H1 (cell line): Measurements from ENCODE around the gene S1PR1. TPM values are rescaled to one million over a fixed set of nuclear protein-coding genes. Genes with fewer than 3 reads are reported as not detected.
A peak's percentile ranks its signal among the peaks of the same experiment; 100 is the strongest.

Experiments
- CTCF ChIA-PET: fragments of 300-600 bp; sonication (Branson Sonifier 250); formaldehyde crosslinking; loops from one replicate; lab custom pipeline; 2021; ENCODE audit not compliant: partially characterized antibody; lab: Charles Lee
- POLR2A ChIA-PET: fragments of 300-600 bp; sonication (Branson Sonifier 250); formaldehyde crosslinking; loops from one replicate; lab custom pipeline; 2021; ENCODE audit warnings: inconsistent platforms; ENCODE audit not compliant: partially characterized antibody; lab: Charles Lee
- DNase-seq, 2 experiments: peaks; one replicate each; pipeline versions ENCODE4 v3.0.0 to v3.0.0-alpha.2; 2010 to 2022; ENCODE audit warnings: low spot score in 2 of 2, low read depth in 1 of 2, mixed read lengths in 1 of 2
- FAIRE-seq: peaks from 2 replicates; lab custom pipeline; 2011; peaks lifted over from hg19 to GRCh38; lab: Jason Lieb, UNC
- H2AFZ ChIP-seq: 2 replicates; pipeline ENCODE4 v1.8.1; 2012; ENCODE audit warnings: low read length, inconsistent platforms
- H2AK5ac ChIP-seq: 2 replicates; pipeline ENCODE4 v1.6.1; 2013; ENCODE audit warnings: low read depth, low read length
- H2BK120ac ChIP-seq: replicated peaks from 2 replicates; pipeline ENCODE3; 2013; ENCODE audit warnings: low read depth, low read length, inconsistent platforms
- H2BK12ac ChIP-seq: 2 replicates; pipeline ENCODE4 v1.6.1; 2013; ENCODE audit warnings: low read depth, low read length
- H2BK15ac ChIP-seq: 2 replicates; pipeline ENCODE4 v1.6.1; 2013; ENCODE audit warnings: low read length
- H2BK20ac ChIP-seq: 2 replicates; pipeline ENCODE4 v1.6.1; 2013; ENCODE audit warnings: low read length
- H2BK5ac ChIP-seq: 2 replicates; pipeline ENCODE4 v1.6.1; 2013; ENCODE audit warnings: low read depth, low read length
- H3K14ac ChIP-seq: 2 replicates; pipeline ENCODE4 v1.6.1; 2013; ENCODE audit warnings: inconsistent platforms; ENCODE audit not compliant: insufficient read length
- H3K18ac ChIP-seq: 2 replicates; pipeline ENCODE4 v1.6.1; 2013; ENCODE audit warnings: low read length; ENCODE audit errors: extremely low read depth
- H3K23ac ChIP-seq: 2 replicates; pipeline ENCODE4 v1.6.1; 2013; ENCODE audit warnings: inconsistent platforms; ENCODE audit not compliant: insufficient read length
- H3K23me2 ChIP-seq: 2 replicates; pipeline ENCODE4 v1.6.1; 2013; ENCODE audit warnings: low read depth, low read length
- H3K27ac ChIP-seq: 2 replicates; pipeline ENCODE4 v1.6.1; 2011; ENCODE audit warnings: low read depth, low read length, inconsistent platforms
- H3K27me3 ChIP-seq, 4 experiments: replicated peaks in 1 of 4; 1 replicate in 1 of 4; 2 replicates in 3 of 4; pipeline versions ENCODE4 v1.6.1 to v1.8.1; 2011 to 2013; ENCODE audit warnings: low read length in 3 of 4, mild to moderate bottlenecking in 3 of 4, inconsistent platforms in 2 of 4, mixed read lengths in 2 of 4, moderate library complexity in 1 of 4; ENCODE audit not compliant: control insufficient read depth in 3 of 4, insufficient read depth in 3 of 4; ENCODE audit errors: extremely low read depth in 1 of 4
- H3K36me3 ChIP-seq, 4 experiments: 2 replicates each; pipeline versions ENCODE4 v1.6.1 to v1.8.1; 2011 to 2013; ENCODE audit warnings: mild to moderate bottlenecking in 4 of 4, low read length in 3 of 4, moderate library complexity in 2 of 4, control low read depth in 1 of 4, inconsistent platforms in 1 of 4; ENCODE audit not compliant: insufficient read depth in 4 of 4, control insufficient read depth in 2 of 4
- H3K4ac ChIP-seq: replicated peaks from 2 replicates; pipeline ENCODE3; 2013; ENCODE audit warnings: low read length, low read depth, mixed read lengths, inconsistent platforms; ENCODE audit not compliant: insufficient read length
- H3K4me1 ChIP-seq, 4 experiments: replicated peaks in 1 of 4; 1 replicate in 1 of 4; 2 replicates in 3 of 4; pipeline versions ENCODE4 v1.6.1 to v1.8.1; 2011 to 2013; ENCODE audit warnings: low read length in 3 of 4, inconsistent platforms in 2 of 4, mixed read lengths in 1 of 4; ENCODE audit not compliant: insufficient read depth in 4 of 4, control insufficient read depth in 3 of 4
- H3K4me2 ChIP-seq, 2 experiments: 2 replicates each; pipeline versions ENCODE4 v1.6.1 to v1.8.1; 2011 to 2013; ENCODE audit warnings: low read depth in 2 of 2, low read length in 2 of 2, control low read depth in 1 of 2, inconsistent platforms in 1 of 2, mild to moderate bottlenecking in 1 of 2; ENCODE audit not compliant: insufficient read depth in 1 of 2
- H3K4me3 ChIP-seq, 4 experiments: fragments of 200-600, 300-600 bp in 1 of 4; sonication (generic), shearing (Covaris generic), sonication (Bioruptor Twin) in 1 of 4; 2 replicates each; pipeline versions ENCODE4 v1.5.1 to v1.8.1; 2011 to 2016; ENCODE audit warnings: low read length in 4 of 4, low read depth in 3 of 4, control low read depth in 2 of 4, inconsistent platforms in 2 of 4, mild to moderate bottlenecking in 2 of 4, mixed read lengths in 1 of 4, moderate library complexity in 1 of 4; ENCODE audit not compliant: insufficient read depth in 2 of 4; ENCODE audit errors: extremely low read depth in 1 of 4
- H3K56ac ChIP-seq: replicated peaks from 2 replicates; pipeline ENCODE3; 2013; ENCODE audit warnings: low read depth, mild to moderate bottlenecking, mixed read lengths, low read length, inconsistent platforms; ENCODE audit not compliant: insufficient read length
- H3K79me1 ChIP-seq: 2 replicates; pipeline ENCODE4 v1.6.1; 2013; ENCODE audit warnings: low read depth, low read length, control low read depth
- H3K79me2 ChIP-seq, 2 experiments: 2 replicates each; pipeline versions ENCODE4 v1.6.1 to v1.8.1; 2012 to 2013; ENCODE audit warnings: low read length in 2 of 2, mild to moderate bottlenecking in 2 of 2, inconsistent platforms in 1 of 2; ENCODE audit not compliant: insufficient read depth in 2 of 2, control insufficient read depth in 1 of 2
- H3K9ac ChIP-seq, 4 experiments: replicated peaks in 1 of 4; 1 replicate in 1 of 4; 2 replicates in 3 of 4; pipeline versions ENCODE4 v1.6.1 to v1.8.1; 2011 to 2013; ENCODE audit warnings: low read depth in 3 of 4, low read length in 3 of 4, control low read depth in 2 of 4, mild to moderate bottlenecking in 2 of 4, moderate library complexity in 2 of 4, inconsistent platforms in 1 of 4; ENCODE audit errors: extremely low read depth in 1 of 4
- H3K9me3 ChIP-seq, 2 experiments: 2 replicates each; pipeline versions ENCODE4 v1.6.1 to v1.8.1; 2012 to 2013; ENCODE audit warnings: mild to moderate bottlenecking in 2 of 2, moderate library complexity in 2 of 2, control low read depth in 1 of 2, inconsistent platforms in 1 of 2, low read depth in 1 of 2, low read length in 1 of 2, mixed read lengths in 1 of 2; ENCODE audit not compliant: insufficient read depth in 2 of 2
- H4K20me1 ChIP-seq, 2 experiments: replicated peaks in 1 of 2; 2 replicates each; pipeline versions ENCODE3 to v1.8.1; 2011 to 2013; ENCODE audit warnings: inconsistent platforms in 2 of 2, low read length in 2 of 2, mild to moderate bottlenecking in 1 of 2; ENCODE audit not compliant: insufficient read depth in 2 of 2, control insufficient read depth in 1 of 2
- H4K5ac ChIP-seq: 2 replicates; pipeline ENCODE4 v1.6.1; 2013; ENCODE audit warnings: low read length, low read depth, mixed read lengths, inconsistent platforms; ENCODE audit not compliant: insufficient read length
- H4K8ac ChIP-seq: 2 replicates; pipeline ENCODE4 v1.8.0; 2013; ENCODE audit warnings: mild to moderate bottlenecking, moderate library complexity, low read length, inconsistent platforms; ENCODE audit not compliant: insufficient read depth; ENCODE audit errors: extremely low read depth
- H4K91ac ChIP-seq: replicated peaks from 2 replicates; pipeline ENCODE3; 2013; ENCODE audit warnings: low read length, mixed read lengths, inconsistent platforms; ENCODE audit not compliant: insufficient read length
- ASH2L ChIP-seq: fragments of 200-600, 300-600 bp; sonication (generic); IDR thresholded peaks from one replicate; pipeline ENCODE4 v1.7.1; 2017; ENCODE audit warnings: low read length
- BACH1 ChIP-seq: IDR thresholded peaks from 2 replicates; pipeline ENCODE4 v1.6.1; 2012; ENCODE audit warnings: low read length, improper control_type of control experiment
- EP300 ChIP-seq, 2 experiments: IDR thresholded peaks; 1 replicate in 1 of 2; 2 replicates in 1 of 2; pipeline ENCODE4 v1.6.1; 2011 to 2012; ENCODE audit warnings: low read depth in 2 of 2, low read length in 2 of 2, mild to moderate bottlenecking in 2 of 2, borderline replicate concordance in 1 of 2, inconsistent platforms in 1 of 2, moderate library complexity in 1 of 2
- JUND ChIP-seq: IDR thresholded peaks from 2 replicates; pipeline ENCODE4 v1.6.1; 2011; ENCODE audit warnings: mild to moderate bottlenecking, improper control_type of control experiment, low read length
- KDM4A ChIP-seq: IDR thresholded peaks from one replicate; pipeline ENCODE4 v1.7.1; 2012; ENCODE audit warnings: low read depth, mild to moderate bottlenecking, moderate library complexity, low read length, inconsistent platforms; ENCODE audit not compliant: severe bottlenecking
- POLR2AphosphoS5 ChIP-seq: IDR thresholded peaks from 2 replicates; pipeline ENCODE4 v1.6.1; 2011; ENCODE audit warnings: low read depth, low read length
- POU5F1 ChIP-seq: IDR thresholded peaks from 2 replicates; pipeline ENCODE4 v1.6.1; 2011; ENCODE audit warnings: low read depth, mild to moderate bottlenecking, low read length, moderate library complexity
- RBBP5 ChIP-seq: IDR thresholded peaks from 2 replicates; pipeline ENCODE4 v1.7.1; 2012; ENCODE audit warnings: low read depth, mild to moderate bottlenecking, inconsistent platforms, low read length, moderate library complexity, borderline replicate concordance
- RFX5 ChIP-seq: IDR thresholded peaks from 2 replicates; pipeline ENCODE4 v1.6.1; 2011; ENCODE audit warnings: low read depth, low read length, improper control_type of control experiment, borderline replicate concordance
- RNF2 ChIP-seq: fragments of 200-900, 300-1000 bp; sonication (generic); IDR thresholded peaks from 2 replicates; pipeline ENCODE4 v1.7.1; 2016; ENCODE audit warnings: borderline replicate concordance, low read depth, mild to moderate bottlenecking, antibody characterized with exemption, low read length; ENCODE audit not compliant: poor library complexity, severe bottlenecking; ENCODE audit errors: missing control alignments
- SIRT6 ChIP-seq: IDR thresholded peaks from one replicate; pipeline ENCODE4 v1.7.1; 2012; ENCODE audit warnings: low read length, inconsistent platforms
- TBP ChIP-seq: IDR thresholded peaks from 2 replicates; pipeline ENCODE4 v1.6.1; 2011; ENCODE audit warnings: low read depth, low read length, improper control_type of control experiment
- WGBS, 2 experiments: shearing (Covaris generic) in 1 of 2; methylation state at CpG; one replicate each; pipeline versions ENCODE4 v1.1.6 to v1.1.7; 2013 to 2015; ENCODE audit warnings: low lambda C conversion rate in 2 of 2, mixed read lengths in 2 of 2, inconsistent platforms in 1 of 2, low coverage in 1 of 2, missing lambda C conversion rate in 1 of 2; ENCODE audit not compliant: insufficient replicate concordance in 2 of 2, insufficient coverage in 1 of 2, insufficient read length in 1 of 2; ENCODE audit errors: extremely low coverage in 1 of 2, missing lambda C conversion rate in 1 of 2; 5-methylcytosine and 5-hydroxymethylcytosine counted together
- polyA plus RNA-seq, 7 experiments: library from polyadenylated mRNA; depleted of rRNA in 3 of 7; stranded (reverse) in 5 of 7; unstranded in 2 of 7; fragments of >200 nt in 5 of 7; fragments of 200-250 nt in 2 of 7; gene quantifications; 1 replicate in 5 of 7; 2 replicates in 1 of 7; 4 replicates in 1 of 7; pipeline versions ENCODE4 v1.2.1 to v1.2.3, GENCODE V29; 2011 to 2013; ENCODE audit warnings: missing spikeins in 2 of 7, mixed read lengths in 2 of 7
- total RNA-seq: library from RNA; stranded (reverse); fragmentation: NEBNext Ultra II Directional; extraction: Animal tissue kit (Norgen Biotek cat#: 25700); gene quantifications from 2 replicates; pipeline ENCODE4 v1.2.1, GENCODE V29; 2021
- TF ChIP-seq, protein P1 (sequence below): IDR thresholded peaks from 2 replicates; pipeline ENCODE4 v1.6.1; 2012; ENCODE audit warnings: inconsistent platforms

The S1PR1 gene
- total and polyA plus RNA-seq, 2 of the 8 experiments (the other 6 are each of a cell fraction or from before 2014, with no cell fraction given): 3.5 to 5.5 TPM

- Histone ChIP-seq H3K23ac (no peak overlapping the region), H4K8ac (no peak overlapping the region), H2BK15ac (no peak overlapping the region), H3K18ac (no peak overlapping the region), H3K4ac (no peak overlapping the region), H3K79me2 (no peaks in the 10 kb centered on the region), H3K14ac (no peak overlapping the region), H3K9ac (no peak overlapping the region), H3K27me3 (no peaks in the 10 kb centered on the region), H3K23me2 (no peaks in the 10 kb centered on the region), H2BK5ac (no peak overlapping the region), H2AK5ac (no peak overlapping the region), H2BK20ac (no peak overlapping the region), H4K20me1 (no peaks in the 10 kb centered on the region), H3K79me1 (no peaks in the 10 kb centered on the region), H2BK12ac (no peak overlapping the region), H3K56ac (no peak overlapping the region), H3K4me3 (no peak overlapping the region), H3K27ac (no peak overlapping the region), H3K9me3 (no peaks in the 10 kb centered on the region), H2BK120ac (no peak overlapping the region), H4K91ac (no peak overlapping the region), H4K5ac (no peak overlapping the region), H3K4me1 (peaks cover 0 to 4% (median 0%) of the 10 kb centered on the region in 4 experiments; a peak in 1 of 7 replicates), H3K4me2 (no peak overlapping the region), H3K36me3 (no peaks in the 10 kb centered on the region), H2AFZ (peak overlapping the region; percentile 47)
- DNase-seq (no peak), FAIRE-seq (no peak)
- CTCF ChIA-PET: no interaction called here
- POLR2A ChIA-PET: interaction anchor here (1.0 kb wide), 1 partner anchor 24 kb away, joined by 3 read pairs; the partner anchor contains the start of gene S1PR1
- 84% methylated on average over 4 of the region's 4 CpGs; no CpG with 5 or more reads in 1 of the 2 experiments for WGBS, 2 experiments
- TF ChIP-seq BACH1 (no peak), RNF2 (no peak), POU5F1 (no peak), RBBP5 (no peak), EP300 (IDR thresholded peaks at IDR 0.05; ENCODE audit: borderline replicate concordance in 1 of 2, low read depth in 2 of 2, low read length in 2 of 2) (no peak), KDM4A (no peak), JUND (no peak), SIRT6 (no peak), ASH2L (no peak), RFX5 (no peak), POLR2AphosphoS5 (no peak), TBP (no peak)
- TF ChIP-seq, protein P1, sequence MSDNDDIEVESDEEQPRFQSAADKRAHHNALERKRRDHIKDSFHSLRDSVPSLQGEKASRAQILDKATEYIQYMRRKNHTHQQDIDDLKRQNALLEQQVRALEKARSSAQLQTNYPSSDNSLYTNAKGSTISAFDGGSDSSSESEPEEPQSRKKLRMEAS: no peak
Measured at GRCh38 chr1:101262060-101262459, 25.2 kb downstream of the S1PR1 start.
